ENCODE results near the gene KTI12.

DNA sequence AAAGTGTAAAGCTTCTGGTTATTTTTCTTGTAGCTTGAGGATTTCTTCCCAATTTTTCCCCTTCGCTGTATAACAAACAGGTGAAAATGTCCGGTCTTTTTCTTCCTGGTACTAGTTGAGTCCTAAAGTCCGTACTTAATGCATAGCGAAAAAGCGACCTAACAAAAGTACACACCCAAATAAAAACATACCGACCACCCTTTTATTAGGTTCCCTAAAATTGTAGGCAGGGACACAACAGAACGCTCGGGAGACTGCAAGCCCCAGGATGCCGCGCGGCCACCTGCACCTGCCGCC lies 22.2 kb upstream of the KTI12 start:
- TF ChIP-seq, protein P1, sequence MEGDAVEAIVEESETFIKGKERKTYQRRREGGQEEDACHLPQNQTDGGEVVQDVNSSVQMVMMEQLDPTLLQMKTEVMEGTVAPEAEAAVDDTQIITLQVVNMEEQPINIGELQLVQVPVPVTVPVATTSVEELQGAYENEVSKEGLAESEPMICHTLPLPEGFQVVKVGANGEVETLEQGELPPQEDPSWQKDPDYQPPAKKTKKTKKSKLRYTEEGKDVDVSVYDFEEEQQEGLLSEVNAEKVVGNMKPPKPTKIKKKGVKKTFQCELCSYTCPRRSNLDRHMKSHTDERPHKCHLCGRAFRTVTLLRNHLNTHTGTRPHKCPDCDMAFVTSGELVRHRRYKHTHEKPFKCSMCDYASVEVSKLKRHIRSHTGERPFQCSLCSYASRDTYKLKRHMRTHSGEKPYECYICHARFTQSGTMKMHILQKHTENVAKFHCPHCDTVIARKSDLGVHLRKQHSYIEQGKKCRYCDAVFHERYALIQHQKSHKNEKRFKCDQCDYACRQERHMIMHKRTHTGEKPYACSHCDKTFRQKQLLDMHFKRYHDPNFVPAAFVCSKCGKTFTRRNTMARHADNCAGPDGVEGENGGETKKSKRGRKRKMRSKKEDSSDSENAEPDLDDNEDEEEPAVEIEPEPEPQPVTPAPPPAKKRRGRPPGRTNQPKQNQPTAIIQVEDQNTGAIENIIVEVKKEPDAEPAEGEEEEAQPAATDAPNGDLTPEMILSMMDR (IDR thresholded peaks at IDR 0.05; ENCODE audit: insufficient read depth, low read length): no peak
- TF ChIP-seq SPI1 (IDR thresholded peaks at IDR 0.05; ENCODE audit: borderline replicate concordance, low read depth) (no peak), POLR2AphosphoS5 (IDR thresholded peaks at IDR 0.05; ENCODE audit: low read depth) (no peak), REST (IDR thresholded peaks at IDR 0.05; ENCODE audit: insufficient replicate concordance, low read depth) (no peak)
